Activated CD4-positive, alpha-beta T cell treated with anti-CD3 and anti-CD28 coated beads, Interleukin-2, amount 50 U/mL, for 48 hours (primary cell): ENCODE results near the gene DIDO1.
A peak's percentile ranks its signal among the peaks of the same experiment; 100 is the strongest.

ENCODE experiments used
- DNase-seq, 2 experiments: peaks; one replicate each; pipeline ENCODE4 v3.0.0-alpha.2; 2020

The DIDO1 gene

GRCh38 chr20:62949962-62950361 lies 23.7 kb upstream of the DIDO1 start:
- no peak for DNase-seq

- no peak for DNase-seq
These were observed 23.0 kb upstream of the DIDO1 start for GRCh38 chr20:62949153-62949821.

DNA sequence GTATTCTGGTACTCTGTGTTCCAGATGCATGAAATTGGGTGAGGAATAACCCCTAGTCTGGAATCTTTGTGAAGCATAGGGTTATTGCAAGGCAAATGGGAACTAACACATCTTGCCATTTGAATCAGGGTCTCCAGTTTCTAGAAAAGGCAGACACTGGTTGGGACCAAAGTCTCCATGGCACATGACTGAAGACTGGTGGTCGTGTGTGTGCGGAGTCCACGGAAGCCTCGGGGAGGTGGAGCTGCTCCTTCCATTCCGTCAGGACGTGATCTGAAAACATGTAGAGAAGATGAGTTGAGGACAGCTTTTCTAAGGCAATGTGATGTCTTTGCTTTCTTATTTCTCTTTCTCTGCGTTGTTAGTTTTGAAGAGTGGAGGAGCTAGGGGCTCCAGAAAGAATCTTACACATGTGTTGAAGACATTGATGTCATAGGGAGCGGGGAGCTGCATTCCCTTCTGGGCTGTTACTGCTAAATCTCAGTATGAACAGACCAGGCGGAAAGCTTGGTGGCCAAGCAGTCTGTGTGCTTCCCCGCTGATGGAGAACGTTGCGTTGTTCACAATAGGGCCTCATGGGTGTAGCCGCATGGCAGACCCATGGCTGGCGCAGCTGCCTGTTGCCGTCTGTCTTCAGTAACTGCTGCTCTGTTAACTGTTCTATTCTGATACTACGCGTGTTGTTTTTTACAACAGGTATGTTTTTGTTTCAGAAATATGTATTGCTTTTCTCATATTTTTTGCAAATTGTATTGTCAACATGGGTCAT lies 21.4 kb upstream of the DIDO1 start:
- no peak for DNase-seq

DNA sequence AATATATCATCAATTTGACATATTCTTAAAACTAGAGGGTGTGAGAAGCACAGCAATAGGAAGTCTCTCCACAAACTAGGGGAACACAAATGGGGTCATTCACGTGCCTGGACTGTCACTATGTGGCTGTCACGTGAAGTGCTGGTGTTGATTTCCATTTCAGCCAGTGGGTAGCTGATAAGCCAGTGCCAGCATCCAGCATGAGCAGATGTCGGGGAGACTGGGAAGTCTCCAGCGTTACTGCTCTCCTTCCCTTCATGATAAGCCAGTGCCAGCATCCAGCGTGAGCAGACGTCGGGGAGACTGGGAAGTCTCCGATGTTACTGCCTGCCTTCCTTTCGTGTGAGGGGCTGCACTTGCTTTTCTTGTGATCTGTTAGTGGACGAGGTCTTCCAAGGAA lies 20.6 kb upstream of the DIDO1 start:
- DNase-seq: no peak

- DNase-seq: no peak
These were observed 19.6 kb upstream of the DIDO1 start for GRCh38 chr20:62945771-62946339.

DNA sequence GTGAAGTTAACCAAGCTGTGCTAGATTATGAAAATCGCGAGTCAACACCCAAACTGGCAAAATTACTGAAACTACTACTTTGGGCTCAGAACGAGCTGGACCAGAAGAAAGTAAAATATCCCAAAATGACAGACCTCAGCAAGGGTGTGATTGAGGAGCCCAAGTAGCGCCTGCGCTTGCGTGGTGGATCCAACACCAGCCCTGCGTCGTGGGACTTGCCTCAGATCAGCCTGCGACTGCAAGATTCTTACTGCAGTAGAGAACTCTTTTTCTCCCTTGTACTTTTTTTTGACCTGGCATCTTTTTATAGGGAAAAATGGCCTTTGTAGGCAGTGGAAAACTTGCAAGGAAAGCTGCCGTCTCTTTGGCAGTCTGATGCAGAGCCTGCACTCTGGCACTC lies 18.4 kb upstream of the DIDO1 start:
- no peak for DNase-seq

DNA sequence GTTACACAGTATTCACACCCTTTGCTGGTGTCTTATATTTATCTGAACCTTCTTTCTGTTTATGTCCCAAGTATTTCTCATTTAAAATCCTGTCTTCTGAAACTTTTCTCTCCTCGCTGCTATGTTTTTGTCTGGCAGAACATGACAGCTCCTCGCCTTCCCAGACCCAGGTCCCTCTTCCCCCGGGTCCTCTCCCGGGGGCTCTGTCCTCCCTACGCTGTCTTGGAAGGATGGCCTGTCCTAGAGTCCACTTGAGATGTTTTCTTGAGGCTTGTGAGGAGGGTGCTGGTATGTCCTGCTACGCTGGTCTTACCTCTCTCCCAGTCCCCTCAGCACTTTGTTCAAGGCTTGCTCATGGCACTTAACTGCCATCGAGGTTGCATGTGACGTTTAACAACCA lies 17.9 kb upstream of the DIDO1 start:
- no peak for DNase-seq

DNA sequence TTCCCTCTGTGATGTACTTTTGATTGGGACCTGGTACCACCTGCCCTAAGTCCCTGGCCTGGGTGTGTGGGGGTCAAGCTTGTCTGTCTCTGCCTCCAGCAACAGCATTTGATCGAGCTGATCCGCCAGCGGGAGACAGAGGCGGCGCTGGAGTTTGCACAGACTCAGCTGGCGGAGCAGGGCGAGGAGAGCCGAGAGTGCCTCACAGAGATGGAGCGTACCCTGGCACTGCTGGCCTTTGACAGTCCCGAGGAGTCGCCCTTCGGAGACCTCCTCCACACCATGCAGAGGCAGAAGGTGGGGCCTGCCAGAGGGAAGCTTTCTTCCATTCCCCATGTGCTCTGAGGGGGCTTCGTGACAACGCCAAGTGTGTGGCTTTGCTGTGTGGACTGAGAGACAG lies 17.1 kb upstream of the DIDO1 start:
- no peak for DNase-seq

DNA sequence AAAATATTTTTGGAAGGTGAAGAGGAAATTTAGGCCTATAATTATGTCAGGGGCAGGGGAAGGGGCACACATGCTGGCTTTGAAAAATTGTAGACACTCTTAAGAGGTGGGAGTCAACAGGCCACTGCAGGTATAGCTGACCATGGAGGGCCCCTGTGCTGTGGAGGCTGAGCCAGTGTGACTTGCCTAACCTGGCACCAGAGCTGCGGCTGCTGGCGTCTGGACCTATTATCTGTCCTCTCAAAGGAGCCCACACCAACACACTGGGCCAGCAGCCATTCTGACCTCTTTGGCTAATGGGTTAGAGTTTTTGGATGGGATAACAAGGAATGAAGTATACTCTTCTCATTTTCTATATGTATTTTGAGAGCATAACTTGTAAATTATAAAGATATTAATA lies 16.2 kb upstream of the DIDO1 start:
- DNase-seq: no peak

- DNase-seq: no peak
These were observed 15.5 kb upstream of the DIDO1 start for GRCh38 chr20:62941792-62942191.

- DNase-seq: no peak
These were observed 14.6 kb upstream of the DIDO1 start for GRCh38 chr20:62940875-62941274.

GRCh38 chr20:62938105-62938888 lies 12.0 kb upstream of the DIDO1 start, which contains the start of gene GID8:
TSS of gene GID8 (plus strand) at chr20:62938147. CDS start at chr20:62941503, 3,356 bp downstream.
- peak; percentile 44 to 54 for DNase-seq

- DNase-seq: peak; percentile 95 to 97
These were observed 11.2 kb upstream of the DIDO1 start for GRCh38 chr20:62937268-62938104.

DNA sequence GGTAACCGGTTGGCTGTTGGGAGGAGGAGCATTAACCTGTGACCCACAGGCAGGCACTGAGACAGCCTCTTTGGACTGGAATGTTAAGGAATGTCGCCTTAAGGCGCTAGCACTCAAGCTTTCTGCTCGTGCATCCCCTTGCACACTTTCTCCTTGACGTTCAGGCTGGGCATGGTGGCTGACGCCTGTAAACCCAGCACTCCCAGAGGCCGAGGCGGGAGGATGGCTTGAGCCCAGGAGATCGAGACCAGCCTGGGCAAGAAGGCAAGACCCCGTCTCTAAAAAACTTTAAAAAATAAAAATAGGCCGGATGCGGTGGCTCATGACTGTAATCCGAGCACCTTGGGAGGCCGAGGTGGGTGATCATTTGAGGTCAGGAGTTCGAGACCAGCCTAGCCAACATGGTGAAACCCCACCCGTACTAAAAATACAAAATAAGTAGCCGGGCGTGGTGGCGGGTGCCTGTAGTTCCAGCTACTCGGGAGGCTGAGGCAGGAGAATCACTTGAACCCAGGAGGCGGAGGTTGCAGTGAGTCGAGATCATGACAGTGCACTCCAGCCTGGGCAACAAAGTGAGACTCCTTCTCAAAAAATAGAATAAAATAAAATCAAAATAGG lies 9.8 kb upstream of the DIDO1 start:
- DNase-seq: no peak

DNA sequence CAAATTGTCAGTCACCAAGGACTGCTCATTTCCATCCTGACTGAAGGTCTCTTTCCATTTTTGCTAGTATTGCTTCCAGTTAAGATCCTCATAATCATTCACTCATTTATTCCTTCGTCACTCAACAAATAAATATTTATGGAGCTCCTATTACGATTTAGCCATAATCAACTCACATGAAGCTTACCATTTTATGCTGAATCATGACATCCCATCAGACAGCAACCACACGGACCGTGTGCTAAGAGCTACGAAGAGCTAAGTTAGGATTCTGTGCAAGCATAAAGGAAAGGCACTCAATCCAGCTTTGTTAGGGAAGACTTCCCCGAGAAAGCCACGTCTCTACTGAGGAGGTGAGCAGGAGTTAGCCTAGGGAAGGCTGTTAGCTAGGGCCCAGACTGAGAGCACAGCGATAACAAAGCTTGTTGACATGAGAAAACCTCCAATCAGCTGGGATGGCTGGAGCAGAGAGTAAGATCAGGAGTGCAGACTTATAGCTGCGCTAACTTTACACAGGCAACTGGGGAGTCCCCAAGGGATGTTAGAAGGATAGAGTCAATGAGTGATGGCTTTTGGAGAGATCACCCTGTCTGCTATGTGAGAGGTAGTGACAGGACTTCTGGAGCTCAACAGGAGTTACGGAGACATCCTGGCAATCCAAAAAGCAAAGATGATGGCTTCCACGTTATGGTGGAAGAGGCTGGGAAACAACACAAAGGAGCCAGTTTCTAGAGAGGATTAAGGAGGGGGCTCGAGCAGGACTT lies 9.1 kb upstream of the DIDO1 start:
- no peak for DNase-seq

DNA sequence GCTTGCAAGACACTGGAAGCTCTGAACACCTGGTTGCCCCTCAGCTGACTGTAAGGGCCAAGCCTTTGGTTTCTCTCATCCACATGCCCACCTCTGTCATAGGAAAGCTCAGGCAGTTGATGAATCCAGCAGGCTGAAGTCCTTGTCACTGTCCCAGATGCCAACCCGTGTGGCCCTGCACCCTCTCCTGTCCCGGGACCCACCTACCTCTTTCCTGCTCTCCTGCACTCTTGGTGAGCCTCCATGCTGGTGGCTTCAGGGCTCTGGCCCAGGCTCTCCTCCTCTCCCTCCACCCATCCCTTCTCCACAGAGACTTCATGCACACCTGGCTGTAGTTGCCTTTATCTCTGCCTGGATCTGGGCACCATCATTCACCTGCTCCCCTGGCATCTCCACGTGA lies 7.7 kb upstream of the DIDO1 start:
- no peak for DNase-seq

DNA sequence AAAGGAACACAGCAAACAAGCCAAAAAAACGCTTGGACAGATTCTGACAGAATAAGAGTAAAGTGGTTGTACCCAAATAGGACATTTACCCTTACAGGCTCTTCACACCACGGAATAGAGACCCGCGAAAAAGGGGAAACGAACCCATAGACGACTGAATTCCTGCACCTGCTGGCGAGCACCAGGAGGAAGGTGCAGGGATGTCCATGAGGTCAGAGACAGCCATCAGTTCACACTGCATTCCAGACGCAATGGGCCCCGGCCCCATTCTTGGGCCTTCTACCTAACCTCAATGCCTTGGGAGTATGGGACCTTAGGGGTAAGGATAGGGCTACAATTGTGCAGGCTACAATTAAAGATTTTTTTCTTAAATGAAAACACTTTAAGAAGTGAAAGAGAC lies 5.2 kb upstream of the DIDO1 start:
- DNase-seq: no peak

DNA sequence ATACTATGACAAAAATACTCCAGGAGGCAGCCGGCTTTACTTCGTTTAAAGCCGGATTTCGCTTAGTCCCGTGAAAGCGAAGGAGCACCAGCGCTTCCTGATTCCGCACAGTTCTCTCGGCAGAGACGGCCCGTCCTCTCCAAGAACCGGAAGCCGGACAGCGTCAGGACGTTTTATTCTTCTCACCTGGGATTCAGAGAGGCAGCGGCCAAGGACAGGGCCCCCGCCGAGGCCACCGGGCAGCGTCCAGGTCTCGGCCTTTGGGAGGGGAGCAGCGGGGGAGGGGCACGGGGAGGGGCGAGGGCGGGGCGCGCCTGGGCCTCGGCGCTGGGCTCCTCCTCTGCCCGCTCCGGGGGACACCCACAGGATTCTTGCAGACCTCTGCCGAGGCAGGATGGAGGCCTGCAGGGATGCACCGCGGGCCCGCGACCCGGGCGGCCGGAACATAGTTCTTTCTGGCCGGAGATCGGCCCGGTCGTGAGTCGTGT lies 2.8 kb upstream of the DIDO1 start:
- peak; percentile 68 to 69 for DNase-seq

- no peak for DNase-seq
These were observed 2.1 kb upstream of the DIDO1 start for GRCh38 chr20:62928246-62928939.

- DNase-seq: no peak
These were observed 912 bp upstream of the DIDO1 start for GRCh38 chr20:62927128-62927705.
